SU-DHL-6 (cell line): ENCODE results near the gene ANKRD60.

ENCODE experiments used
- CTCF ChIP-seq: fragments of 200-600 bp; sonication (generic); IDR thresholded peaks from one replicate; pipeline ENCODE4 v1.5.1; 2017; ENCODE audit warnings: antibody characterized with exemption, mild to moderate bottlenecking, low read length, moderate library complexity; ENCODE audit not compliant: insufficient read depth, poor library complexity, severe bottlenecking
- EZH2phosphoT487 ChIP-seq: fragments of 200-600 bp; sonication (generic), shearing (Covaris generic); conservative IDR thresholded peaks from 2 replicates; pipeline ENCODE4 v1.6.1; 2018; ENCODE audit warnings: mild to moderate bottlenecking, antibody characterized with exemption, low read length, moderate library complexity, mixed read lengths

GRCh38 chr20:58184984-58185383 is 43.5 kb downstream of the ANKRD60 start:
- TF ChIP-seq CTCF (no peak), EZH2phosphoT487 (no peak)
